GM19372 (cell line): ENCODE measurements around the gene IFITM2.
A peak's percentile ranks its signal among the peaks of the same experiment; 100 is the strongest.
"Not testable (repeated sequence)": the region's sequence is repeated elsewhere in the genome, so short reads cannot be mapped to it uniquely, and the experiment has no call there.

ENCODE experiments used
- ATAC-seq: cut with Tn5 transposase; IDR thresholded peaks from one replicate; pipeline ENCODE4 v1.9.1; 2021; ENCODE audit warnings: mild to moderate bottlenecking, low read depth, moderate library complexity; ENCODE audit not compliant: unreplicated experiment

The IFITM2 gene

GRCh38 chr11:335779-336658 lies 28.4 kb downstream of the IFITM2 start:
- no peak for ATAC-seq

- no peak for ATAC-seq
Observed at GRCh38 chr11:336659-337198, 29.1 kb downstream of the IFITM2 start.

- ATAC-seq: no peak
Observed at GRCh38 chr11:337711-338110, 30.1 kb downstream of the IFITM2 start.

GRCh38 chr11:339963-340362 lies 32.3 kb downstream of the IFITM2 start:
- no peak for ATAC-seq

GRCh38 chr11:340539-341512 lies 33.2 kb downstream of the IFITM2 start:
- no peak for ATAC-seq

- ATAC-seq: no peak
Observed at GRCh38 chr11:342328-342727, 34.7 kb downstream of the IFITM2 start.

GRCh38 chr11:344836-345578 lies 37.4 kb downstream of the IFITM2 start:
- ATAC-seq: no peak

GRCh38 chr11:346529-346928 lies 38.9 kb downstream of the IFITM2 start:
- no peak for ATAC-seq

GRCh38 chr11:349270-349954 lies 41.8 kb downstream of the IFITM2 start:
- ATAC-seq: not testable (repeated sequence)

- peak; percentile 21 for ATAC-seq
Observed at GRCh38 chr11:350033-350722, 42.6 kb downstream of the IFITM2 start.

GRCh38 chr11:350723-351255 lies 43.2 kb downstream of the IFITM2 start:
- peak; percentile 47 for ATAC-seq

- no peak for ATAC-seq
Observed at GRCh38 chr11:351411-351810, 43.8 kb downstream of the IFITM2 start.

GRCh38 chr11:352456-353031 lies 44.9 kb downstream of the IFITM2 start:
- no peak for ATAC-seq

GRCh38 chr11:353179-353873 lies 45.7 kb downstream of the IFITM2 start:
- no peak for ATAC-seq

GRCh38 chr11:355581-356458 lies 48.2 kb downstream of the IFITM2 start:
- no peak for ATAC-seq

- no peak for ATAC-seq
Observed at GRCh38 chr11:356610-357009, 49.0 kb downstream of the IFITM2 start.

- no peak for ATAC-seq
Observed at GRCh38 chr11:357582-357981, 50.0 kb downstream of the IFITM2 start.
